ENCODE measurements around the gene PCDHGA8. TPM values are rescaled to one million over a fixed set of nuclear protein-coding genes. Genes with fewer than 3 reads are reported as not detected.
"Not testable (repeated sequence)": the region's sequence is repeated elsewhere in the genome, so short reads cannot be mapped to it uniquely, and the experiment has no call there.

Gene PCDHGA8
- polyA plus RNA-seq, 1 donor (not counting 4 experiments of a cell fraction or from before 2014, with no cell fraction given), result 0.08 TPM

DNA sequence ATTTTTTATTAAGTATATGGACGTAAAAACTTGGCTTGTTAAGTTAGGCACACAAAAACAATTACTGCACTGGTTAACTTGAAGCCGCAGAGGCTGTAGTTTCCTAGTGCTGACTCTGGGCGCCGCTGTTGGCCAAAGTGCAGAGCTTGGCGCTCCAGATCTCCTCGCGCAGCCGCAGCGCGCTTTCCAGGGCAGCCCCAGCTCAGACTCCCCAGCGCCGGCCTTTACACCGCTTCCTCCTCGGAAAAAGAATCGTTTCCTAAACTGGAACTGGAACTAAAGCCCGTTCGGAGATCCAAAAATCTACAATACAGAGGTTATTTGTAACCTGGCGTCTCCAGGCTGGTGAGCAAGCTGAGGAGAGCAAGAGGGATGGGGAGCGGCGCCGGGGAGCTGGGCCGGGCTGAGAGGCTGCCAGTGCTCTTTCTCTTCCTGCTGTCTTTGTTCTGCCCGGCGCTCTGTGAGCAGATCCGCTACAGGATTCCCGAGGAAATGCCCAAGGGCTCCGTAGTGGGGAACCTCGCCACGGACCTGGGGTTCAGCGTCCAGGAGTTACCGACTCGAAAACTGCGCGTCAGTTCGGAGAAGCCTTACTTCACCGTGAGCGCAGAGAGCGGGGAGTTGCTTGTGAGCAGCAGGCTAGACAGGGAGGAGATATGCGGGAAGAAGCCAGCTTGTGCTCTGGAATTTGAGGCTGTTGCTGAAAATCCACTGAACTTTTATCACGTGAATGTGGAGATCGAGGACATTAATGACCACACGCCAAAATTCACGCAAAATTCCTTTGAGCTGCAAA lies 5.5 kb downstream of the PCDHGA8 start, which contains the start of gene PCDHGB5:
Gene PCDHGB5, plus strand, starts transcription at position 192 of the 796 bp plus-strand sequence. Its CDS starts 181 bp downstream, at position 373.
- Histone ChIP-seq H3K9me3 (ENCODE audit: control insufficient read depth, low read depth, low read length) (peaks cover 25% of the 10 kb centered on the region), H2AFZ (ENCODE audit: control insufficient read depth, low read length) (peak within 1 kb of the TSS; percentile 30), H3K4me3 (ENCODE audit: control insufficient read depth in 2 of 3, extremely low read depth in 1 of 3, insufficient read depth in 2 of 3, low read depth in 1 of 3, low read length in 3 of 3) (peak within 1 kb of the TSS; percentile 34 to 51 (median 44)), H3K4me2 (ENCODE audit: control insufficient read depth, extremely low read depth, insufficient read depth, low read depth, low read length) (peak within 1 kb of the TSS; percentile 54)
- H3K27ac ChIP-seq (ENCODE audit: control insufficient read depth, insufficient read depth, low read length); H3K79me2 ChIP-seq (ENCODE audit: control insufficient read depth, insufficient read depth, low read length); H4K20me1 ChIP-seq (ENCODE audit: control insufficient read depth, extremely low read depth, insufficient read depth, low read length); H3K27me3 ChIP-seq (ENCODE audit: control insufficient read depth, extremely low read depth, insufficient read depth, low read length); H3K4me1 ChIP-seq (ENCODE audit: control insufficient read depth, extremely low read depth, insufficient read depth, low read length); DNase-seq (ENCODE audit: low read depth, low spot score); dilution Hi-C loops (cut with MboI; ENCODE audit: extremely low pct_ligation_motif_present, low sequenced_read_pairs); H3K36me3 ChIP-seq (ENCODE audit: control insufficient read depth in 2 of 2, extremely low read depth in 1 of 2, insufficient read depth in 2 of 2, low read length in 2 of 2); H3K9ac ChIP-seq (ENCODE audit: control insufficient read depth, extremely low read depth, insufficient read depth, low read length); H3K9me1 ChIP-seq (ENCODE audit: control insufficient read depth, extremely low read depth, insufficient read depth, low read length): not testable (repeated sequence)
- FAIRE-seq, result peak; percentile 26
- TF ChIP-seq, protein P1, sequence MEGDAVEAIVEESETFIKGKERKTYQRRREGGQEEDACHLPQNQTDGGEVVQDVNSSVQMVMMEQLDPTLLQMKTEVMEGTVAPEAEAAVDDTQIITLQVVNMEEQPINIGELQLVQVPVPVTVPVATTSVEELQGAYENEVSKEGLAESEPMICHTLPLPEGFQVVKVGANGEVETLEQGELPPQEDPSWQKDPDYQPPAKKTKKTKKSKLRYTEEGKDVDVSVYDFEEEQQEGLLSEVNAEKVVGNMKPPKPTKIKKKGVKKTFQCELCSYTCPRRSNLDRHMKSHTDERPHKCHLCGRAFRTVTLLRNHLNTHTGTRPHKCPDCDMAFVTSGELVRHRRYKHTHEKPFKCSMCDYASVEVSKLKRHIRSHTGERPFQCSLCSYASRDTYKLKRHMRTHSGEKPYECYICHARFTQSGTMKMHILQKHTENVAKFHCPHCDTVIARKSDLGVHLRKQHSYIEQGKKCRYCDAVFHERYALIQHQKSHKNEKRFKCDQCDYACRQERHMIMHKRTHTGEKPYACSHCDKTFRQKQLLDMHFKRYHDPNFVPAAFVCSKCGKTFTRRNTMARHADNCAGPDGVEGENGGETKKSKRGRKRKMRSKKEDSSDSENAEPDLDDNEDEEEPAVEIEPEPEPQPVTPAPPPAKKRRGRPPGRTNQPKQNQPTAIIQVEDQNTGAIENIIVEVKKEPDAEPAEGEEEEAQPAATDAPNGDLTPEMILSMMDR (optimal IDR thresholded peaks at IDR 0.05 in 1 of 3, IDR thresholded peaks at IDR 0.05 in 1 of 3, conservative IDR thresholded peaks at IDR 0.05 in 1 of 3; ENCODE audit: extremely low read depth in 1 of 3, insufficient read depth in 2 of 3, low read length in 3 of 3), result peak in 2 of 3 experiments; percentile 57 to 74

GRCh38 chr5:141398608-141399007 lies 6.2 kb downstream of the PCDHGA8 start:
- FAIRE-seq (no peak), DNase-seq (ENCODE audit: low read depth, low spot score) (no peak)
- H3K4me1 ChIP-seq (ENCODE audit: control insufficient read depth, extremely low read depth, insufficient read depth, low read length), result no peaks in the 10 kb centered on the region
- H3K4me2 ChIP-seq (ENCODE audit: control insufficient read depth, extremely low read depth, insufficient read depth, low read depth, low read length), result no peak overlapping the region
- H3K9ac ChIP-seq (ENCODE audit: control insufficient read depth, extremely low read depth, insufficient read depth, low read length), result no peak overlapping the region
- H3K27ac ChIP-seq (ENCODE audit: control insufficient read depth, insufficient read depth, low read length), result no peak overlapping the region
- H3K9me3 ChIP-seq (ENCODE audit: control insufficient read depth, low read depth, low read length), result peaks cover 27% of the 10 kb centered on the region
- H3K36me3 ChIP-seq (ENCODE audit: control insufficient read depth in 2 of 2, extremely low read depth in 1 of 2, insufficient read depth in 2 of 2, low read length in 2 of 2), result no peaks in the 10 kb centered on the region
- no peaks in the 10 kb centered on the region for H3K79me2 ChIP-seq (ENCODE audit: control insufficient read depth, insufficient read depth, low read length)
- H4K20me1 ChIP-seq (ENCODE audit: control insufficient read depth, extremely low read depth, insufficient read depth, low read length), result no peaks in the 10 kb centered on the region
- no peak overlapping the region for H3K4me3 ChIP-seq (ENCODE audit: control insufficient read depth in 2 of 3, extremely low read depth in 1 of 3, insufficient read depth in 2 of 3, low read depth in 1 of 3, low read length in 3 of 3)
- no peaks in the 10 kb centered on the region for H3K9me1 ChIP-seq (ENCODE audit: control insufficient read depth, extremely low read depth, insufficient read depth, low read length)
- dilution Hi-C loops (cut with MboI; ENCODE audit: extremely low pct_ligation_motif_present, low sequenced_read_pairs), result no loop called here
- no peak overlapping the region for H2AFZ ChIP-seq (ENCODE audit: control insufficient read depth, low read length)
- H3K27me3 ChIP-seq (ENCODE audit: control insufficient read depth, extremely low read depth, insufficient read depth, low read length), result peaks cover 10% of the 10 kb centered on the region
- TF ChIP-seq, protein P1 (optimal IDR thresholded peaks at IDR 0.05 in 1 of 3, IDR thresholded peaks at IDR 0.05 in 1 of 3, conservative IDR thresholded peaks at IDR 0.05 in 1 of 3; ENCODE audit: extremely low read depth in 1 of 3, insufficient read depth in 2 of 3, low read length in 3 of 3), result no peak
- TF ChIP-seq EZH2 (IDR thresholded peaks at IDR 0.05; ENCODE audit: low read length), result no peak
